SHP77 treated with DMSO at 0.1 percent for 48 hours (cell line): ENCODE results near the gene PRELP.
"Not testable (repeated sequence)": the region's sequence is repeated elsewhere in the genome, so short reads cannot be mapped to it uniquely, and the experiment has no call there.

ENCODE experiments used
- DNase-seq: peaks from one replicate; lab custom pipeline; 2025; lab: John Stamatoyannopoulos, UW

PRELP gene

DNA sequence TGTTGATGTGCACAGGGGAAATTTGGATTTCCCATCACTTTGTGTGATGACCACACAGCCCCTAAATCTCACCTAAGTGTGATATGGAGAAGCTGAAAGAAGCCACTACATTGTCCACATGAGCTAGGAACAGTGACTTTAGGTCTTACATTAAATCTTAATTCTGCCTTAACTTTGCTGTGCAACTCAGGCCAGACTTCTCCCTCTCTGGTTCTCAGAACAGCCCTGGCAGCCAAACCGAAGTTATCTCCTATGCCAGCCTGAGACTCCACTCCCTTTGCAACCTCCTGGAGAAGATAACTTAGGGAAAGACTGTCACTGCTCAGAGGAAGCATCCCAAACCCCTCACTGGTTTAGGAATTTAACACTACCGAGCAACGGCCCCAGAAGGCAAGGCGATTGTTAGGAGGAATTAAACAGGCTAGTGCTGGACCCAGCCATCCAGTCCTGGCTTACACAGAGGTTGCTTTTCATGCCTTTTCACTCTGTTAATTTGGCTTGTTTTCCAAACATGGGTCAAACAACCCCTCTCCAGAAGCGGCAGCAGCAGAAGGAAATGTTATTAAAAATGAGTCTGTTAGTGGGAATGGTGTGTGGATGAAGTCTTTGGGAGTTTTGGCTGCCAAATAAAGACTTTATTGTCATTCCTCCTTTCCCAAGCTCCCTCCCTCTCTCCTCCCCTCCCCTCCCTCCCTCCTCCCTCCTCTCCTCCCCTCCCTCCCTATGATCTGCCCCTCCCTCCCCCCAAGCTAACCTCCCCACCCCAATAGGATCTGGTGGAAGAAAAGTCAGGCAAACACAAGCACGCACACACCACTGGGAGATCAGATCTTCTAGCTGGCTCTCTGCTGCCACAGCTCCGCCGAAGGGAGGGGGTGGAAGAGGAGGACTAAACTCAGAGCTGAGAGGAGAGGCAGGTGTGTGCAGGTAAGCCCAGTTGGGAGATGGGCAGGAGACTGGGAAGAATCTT, at the start of gene PRELP:
Gene PRELP (plus strand): TSS at position 795 of the 970 bp plus-strand sequence. CDS start 7,379 bp downstream, outside the sequence.
- DNase-seq = no peak

DNA sequence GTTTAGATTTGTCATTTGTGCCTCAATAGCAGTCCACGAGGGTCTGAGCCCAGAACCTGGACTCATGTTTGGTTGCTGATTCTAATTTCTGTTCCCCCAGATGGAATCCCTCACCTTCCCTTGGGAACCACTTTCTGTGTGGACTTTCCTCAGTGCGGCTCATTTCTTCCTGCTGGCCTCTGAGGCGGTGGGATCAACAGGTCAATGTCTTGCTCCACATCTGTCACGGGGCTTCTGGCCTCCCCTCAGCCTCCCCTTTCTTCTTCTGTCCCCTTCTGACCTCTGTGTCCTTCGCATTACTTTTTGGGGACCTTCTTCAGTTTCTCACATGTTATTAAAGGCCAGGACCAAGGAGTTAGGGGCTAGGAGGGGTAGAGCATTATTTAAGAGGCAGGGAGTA, 49.2 kb upstream of the PRELP start:
- DNase-seq = no peak

- DNase-seq = no peak
Observed at GRCh38 chr1:203426870-203427269, 48.7 kb upstream of the PRELP start.

- no peak for DNase-seq
Observed at GRCh38 chr1:203427451-203427850, 48.2 kb upstream of the PRELP start.

DNA sequence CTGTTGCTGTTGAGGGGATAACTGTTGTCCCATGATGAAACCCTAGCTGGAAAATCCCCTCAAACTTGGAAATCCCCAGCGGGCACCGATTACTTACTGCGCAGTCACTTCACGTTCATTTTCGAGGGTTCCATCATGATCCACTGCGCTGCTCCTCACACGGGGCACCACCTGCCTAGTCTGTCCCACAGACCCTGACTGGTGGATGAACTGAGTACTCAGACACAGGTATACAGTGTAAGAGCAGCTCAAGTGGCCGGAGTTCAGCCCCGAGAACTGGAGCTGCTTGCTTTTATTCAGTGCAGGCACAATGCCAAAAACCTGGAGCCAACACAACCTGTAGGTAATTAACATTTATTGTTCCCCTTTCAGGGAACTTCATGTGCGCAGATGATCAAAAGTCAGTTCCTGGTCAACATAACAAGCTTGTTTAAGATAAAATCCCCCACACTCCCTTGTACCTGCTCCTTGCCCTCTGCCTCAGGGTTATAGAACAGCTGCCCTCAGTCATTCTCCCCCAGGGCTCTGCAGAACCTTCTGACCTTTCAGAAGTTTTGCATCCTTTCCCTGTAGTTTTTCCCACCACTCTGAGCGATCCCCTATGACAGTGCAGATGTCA, 46.5 kb upstream of the PRELP start:
- no peak for DNase-seq

GRCh38 chr1:203435615-203436014, 40.0 kb upstream of the PRELP start:
- DNase-seq = no peak

GRCh38 chr1:203437696-203438315, 37.8 kb upstream of the PRELP start:
- no peak for DNase-seq

GRCh38 chr1:203439131-203439730, 36.4 kb upstream of the PRELP start:
- DNase-seq = no peak

GRCh38 chr1:203440771-203441170, 34.8 kb upstream of the PRELP start:
- DNase-seq = no peak

DNA sequence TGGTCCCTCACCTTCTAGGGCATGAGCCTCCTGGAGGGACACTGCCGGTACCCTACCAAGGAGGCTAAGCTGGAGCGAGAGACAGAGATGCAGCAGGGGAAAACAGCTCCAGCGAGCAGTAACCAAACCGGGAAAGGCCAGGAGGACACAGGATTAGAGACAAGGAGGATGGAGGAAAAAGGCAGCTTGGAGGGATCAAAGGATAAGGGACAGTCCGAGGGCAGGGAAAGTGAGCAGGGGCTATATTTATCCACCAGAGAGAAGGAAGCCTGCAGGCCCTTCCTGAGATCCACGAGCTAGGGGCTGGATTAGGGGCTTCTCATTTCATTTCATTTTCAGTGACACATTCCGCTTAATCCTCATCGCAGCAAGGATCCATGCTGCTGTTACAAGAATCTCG, 33.8 kb upstream of the PRELP start:
- DNase-seq = no peak

DNA sequence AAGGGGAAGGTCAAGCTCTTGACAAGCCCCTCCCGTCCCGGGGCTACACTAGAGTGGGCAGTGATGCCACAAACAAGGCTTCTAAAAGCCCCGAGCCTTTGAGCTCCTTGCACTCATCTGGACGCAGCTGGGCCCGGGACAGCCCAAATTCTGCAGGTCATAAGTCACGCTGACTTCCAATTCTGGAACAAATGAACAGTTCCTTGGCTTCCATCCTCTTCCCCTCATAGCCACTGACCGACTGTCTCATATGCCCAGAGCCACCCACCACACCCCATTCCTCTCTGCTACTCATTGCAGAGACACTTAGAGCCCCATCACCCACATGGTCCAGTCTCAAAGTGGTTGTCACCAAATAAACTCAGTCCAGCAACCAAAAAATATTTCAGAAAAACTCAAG, 32.8 kb upstream of the PRELP start:
- DNase-seq = no peak

DNA sequence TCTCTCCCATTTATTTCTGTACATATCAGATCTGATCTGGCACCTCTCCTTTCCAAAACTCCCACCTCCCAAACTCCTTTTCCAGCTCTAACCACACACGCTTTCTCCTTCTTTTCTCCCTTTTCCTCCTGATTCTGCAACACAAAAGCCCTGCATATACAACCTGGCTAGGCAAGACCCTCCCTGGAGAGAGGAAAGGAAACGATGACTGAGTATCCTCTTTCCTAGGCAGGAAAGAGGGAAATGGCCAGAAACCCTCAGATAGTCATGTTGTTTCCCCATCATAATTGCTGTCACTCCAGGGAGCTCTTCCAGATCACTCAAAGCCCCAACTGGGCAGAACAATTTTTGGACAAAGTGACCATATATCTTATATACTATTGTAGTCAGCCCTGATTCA, 32.3 kb upstream of the PRELP start:
- DNase-seq = no peak

- no peak for DNase-seq
Observed at GRCh38 chr1:203444171-203444576, 31.4 kb upstream of the PRELP start.

DNA sequence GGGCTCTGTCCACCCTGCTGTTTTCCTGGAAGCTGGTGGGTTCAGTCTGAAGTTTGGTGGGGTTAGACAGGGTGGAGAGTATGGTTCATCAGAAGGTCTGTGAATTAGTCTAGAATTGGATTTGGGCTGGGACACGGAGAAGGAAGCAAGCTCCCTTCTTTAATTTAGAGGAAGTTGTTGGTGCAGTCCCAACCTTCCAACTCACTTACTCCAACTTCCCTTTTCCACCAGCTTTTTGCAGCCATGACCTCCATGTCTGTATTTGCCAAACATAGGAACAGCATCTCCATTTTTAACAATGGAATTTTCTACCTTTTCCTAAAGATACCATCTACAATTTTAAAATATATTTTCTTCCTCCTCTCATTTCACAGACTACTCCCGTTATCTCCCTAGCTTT, 28.5 kb upstream of the PRELP start:
- DNase-seq = no peak

- DNase-seq = not testable (repeated sequence)
Observed at GRCh38 chr1:203447598-203447997, 28.0 kb upstream of the PRELP start.

DNA sequence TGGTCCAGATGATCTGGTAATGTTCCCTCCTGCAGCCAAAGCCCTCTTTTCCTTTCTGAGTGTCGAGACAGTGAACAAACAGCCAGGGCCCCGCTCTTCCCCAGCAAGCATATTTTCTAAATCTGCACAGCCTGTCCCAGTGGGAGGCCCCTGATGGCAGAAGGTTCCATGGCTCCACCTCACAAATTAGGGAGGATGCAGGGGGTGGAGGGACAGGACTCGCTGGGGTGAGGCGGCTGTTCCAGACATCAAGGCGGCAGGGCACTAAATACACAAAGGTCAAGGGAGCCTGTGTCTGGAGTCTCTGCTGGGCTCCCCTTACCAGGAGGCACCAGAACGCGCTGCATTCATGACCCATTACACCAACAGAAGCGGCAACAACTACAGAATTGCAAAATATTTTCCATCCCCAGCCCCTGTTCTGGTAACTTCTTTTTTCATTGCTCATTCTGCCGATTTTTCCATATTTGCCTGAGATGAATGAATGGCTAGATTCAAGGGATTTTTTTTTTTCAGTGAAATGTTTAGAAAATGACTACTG, 27.0 kb upstream of the PRELP start:
- DNase-seq = no peak

GRCh38 chr1:203450001-203450400, 25.6 kb upstream of the PRELP start:
- no peak for DNase-seq

DNA sequence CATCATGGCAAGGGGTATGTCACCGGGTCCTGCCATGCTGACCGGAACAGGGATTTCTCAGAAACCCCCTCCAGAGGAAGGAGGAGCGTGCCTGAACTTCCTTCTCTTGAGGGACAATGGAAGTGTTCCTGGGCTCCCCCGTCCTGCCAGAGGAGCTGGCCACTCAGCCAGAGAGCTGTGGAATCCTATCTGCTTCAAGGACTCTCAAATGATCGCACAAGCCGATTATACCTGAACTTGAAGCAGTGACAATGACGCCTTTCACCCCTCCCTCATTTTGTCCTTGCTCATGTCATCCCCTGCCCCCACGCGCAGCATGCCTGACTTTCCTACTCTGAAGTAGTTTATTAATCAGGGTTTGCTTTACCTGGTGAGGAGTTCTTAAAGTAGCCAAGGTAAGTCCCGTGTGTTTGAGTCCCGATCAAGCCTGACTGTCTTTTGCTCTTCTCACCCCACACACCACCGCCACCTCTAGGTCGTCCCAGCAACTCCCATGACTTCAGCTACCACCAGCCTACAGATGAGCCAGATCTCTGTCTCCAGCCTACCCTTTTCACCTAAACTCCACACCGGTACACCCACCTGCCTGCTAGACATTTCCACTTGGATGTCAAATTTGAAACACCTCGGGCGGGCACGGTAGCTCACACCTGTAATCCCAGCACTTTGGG, 25.0 kb upstream of the PRELP start:
- no peak for DNase-seq

DNA sequence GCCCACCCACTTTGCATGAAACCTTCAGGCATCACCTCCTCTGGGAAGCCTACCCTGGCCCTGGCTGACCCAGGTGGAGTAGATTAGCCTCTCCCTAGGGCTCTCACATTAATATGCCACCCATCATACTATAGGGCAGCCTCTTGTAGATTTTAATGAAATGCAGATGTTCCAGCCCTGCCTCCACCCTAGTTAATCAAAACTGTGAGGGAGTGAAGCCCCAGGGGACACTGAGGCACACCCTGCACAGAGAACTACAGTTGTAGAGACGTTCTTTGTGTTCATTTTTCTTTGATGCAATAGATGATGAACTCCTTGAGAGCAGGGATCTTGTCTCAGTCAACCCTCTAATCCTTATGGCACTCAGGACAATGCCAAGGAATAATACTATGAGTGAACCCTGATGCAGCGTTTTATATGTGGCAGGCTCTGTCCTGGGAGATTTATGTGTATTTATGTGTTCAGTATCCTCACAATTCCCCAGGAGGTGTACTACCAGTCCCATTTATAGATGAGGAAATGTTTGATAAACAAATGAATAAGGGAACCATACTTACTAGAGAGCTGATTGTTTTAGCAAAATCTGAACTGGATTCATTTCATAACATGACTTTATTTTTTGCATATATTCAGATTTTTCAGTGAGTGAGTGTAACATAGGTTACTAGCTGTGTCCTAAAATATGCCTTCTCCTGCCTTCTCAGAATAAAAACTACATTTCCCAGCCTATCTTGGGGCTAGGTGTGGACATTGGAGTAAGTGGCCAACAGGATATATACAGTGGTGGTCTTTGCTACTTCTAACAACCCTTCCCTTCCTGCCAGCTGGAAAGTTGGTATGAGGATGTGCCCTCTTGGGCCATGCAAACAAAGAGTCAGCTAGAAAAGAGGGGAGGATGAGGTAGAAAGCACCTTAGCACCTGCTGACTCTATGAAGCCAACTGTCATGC, 23.5 kb upstream of the PRELP start:
- DNase-seq = no peak

- no peak for DNase-seq
Observed at GRCh38 chr1:203453016-203453415, 22.6 kb upstream of the PRELP start.
